Gastrocnemius medialis (tissue), 4 donors: ENCODE data around the gene MOB1B.

Experiments used
- POLR2A ChIP-seq, 2 donors: fragments of 450-650 bp; IDR thresholded peaks; one replicate each; pipeline ENCODE4 v1.6.1; 2017; ENCODE audit warnings: antibody characterized with exemption in 2 of 2, mild to moderate bottlenecking in 2 of 2, moderate library complexity in 2 of 2
- TF ChIP-seq, protein P1 (sequence below), 5 experiments: fragments of 450-650 bp in 3 of 5; fragments of 200-600 bp in 2 of 5; sonication (generic) in 2 of 5; IDR thresholded peaks in 4 of 5; conservative IDR thresholded peaks in 1 of 5; 1 replicate in 4 of 5; 2 replicates in 1 of 5; pipeline ENCODE4 v1.5.1; 2016 to 2019; ENCODE audit warnings: antibody characterized with exemption in 5 of 5, mild to moderate bottlenecking in 3 of 5, moderate library complexity in 3 of 5

DNA sequence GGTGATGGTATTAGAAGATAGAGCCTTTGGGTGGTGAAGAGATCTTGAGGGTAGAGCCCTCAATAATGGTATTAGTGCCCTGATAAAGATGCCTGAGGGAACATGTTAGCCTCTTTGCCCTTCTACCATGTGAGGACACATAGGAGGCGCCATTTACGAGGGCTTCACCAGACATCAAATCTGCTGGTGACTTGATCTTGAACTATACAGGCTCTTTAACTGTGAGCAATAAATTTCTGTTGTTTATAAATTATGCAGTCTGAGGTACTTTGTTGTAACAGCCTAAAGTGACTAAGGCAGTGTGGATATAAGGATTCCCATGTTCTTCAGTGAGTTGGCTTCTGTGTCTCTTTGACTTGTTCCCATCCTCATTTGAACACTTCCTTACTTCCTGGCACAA, 11.8 kb downstream of the MOB1B start:
- TF ChIP-seq, protein P1, sequence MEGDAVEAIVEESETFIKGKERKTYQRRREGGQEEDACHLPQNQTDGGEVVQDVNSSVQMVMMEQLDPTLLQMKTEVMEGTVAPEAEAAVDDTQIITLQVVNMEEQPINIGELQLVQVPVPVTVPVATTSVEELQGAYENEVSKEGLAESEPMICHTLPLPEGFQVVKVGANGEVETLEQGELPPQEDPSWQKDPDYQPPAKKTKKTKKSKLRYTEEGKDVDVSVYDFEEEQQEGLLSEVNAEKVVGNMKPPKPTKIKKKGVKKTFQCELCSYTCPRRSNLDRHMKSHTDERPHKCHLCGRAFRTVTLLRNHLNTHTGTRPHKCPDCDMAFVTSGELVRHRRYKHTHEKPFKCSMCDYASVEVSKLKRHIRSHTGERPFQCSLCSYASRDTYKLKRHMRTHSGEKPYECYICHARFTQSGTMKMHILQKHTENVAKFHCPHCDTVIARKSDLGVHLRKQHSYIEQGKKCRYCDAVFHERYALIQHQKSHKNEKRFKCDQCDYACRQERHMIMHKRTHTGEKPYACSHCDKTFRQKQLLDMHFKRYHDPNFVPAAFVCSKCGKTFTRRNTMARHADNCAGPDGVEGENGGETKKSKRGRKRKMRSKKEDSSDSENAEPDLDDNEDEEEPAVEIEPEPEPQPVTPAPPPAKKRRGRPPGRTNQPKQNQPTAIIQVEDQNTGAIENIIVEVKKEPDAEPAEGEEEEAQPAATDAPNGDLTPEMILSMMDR (IDR thresholded peaks at IDR 0.05 in 4 of 5, conservative IDR thresholded peaks at IDR 0.05 in 1 of 5): no peak
- TF ChIP-seq POLR2A (IDR thresholded peaks at IDR 0.05): no peak
